Measurements from ENCODE around the gene STRA6. TPM values are rescaled to one million over a fixed set of nuclear protein-coding genes. Genes with fewer than 3 reads are reported as not detected.
A peak's percentile ranks its signal among the peaks of the same experiment; 100 is the strongest.

The STRA6 gene
- total RNA-seq, 1 donor from 2014 or later = not detected

DNA sequence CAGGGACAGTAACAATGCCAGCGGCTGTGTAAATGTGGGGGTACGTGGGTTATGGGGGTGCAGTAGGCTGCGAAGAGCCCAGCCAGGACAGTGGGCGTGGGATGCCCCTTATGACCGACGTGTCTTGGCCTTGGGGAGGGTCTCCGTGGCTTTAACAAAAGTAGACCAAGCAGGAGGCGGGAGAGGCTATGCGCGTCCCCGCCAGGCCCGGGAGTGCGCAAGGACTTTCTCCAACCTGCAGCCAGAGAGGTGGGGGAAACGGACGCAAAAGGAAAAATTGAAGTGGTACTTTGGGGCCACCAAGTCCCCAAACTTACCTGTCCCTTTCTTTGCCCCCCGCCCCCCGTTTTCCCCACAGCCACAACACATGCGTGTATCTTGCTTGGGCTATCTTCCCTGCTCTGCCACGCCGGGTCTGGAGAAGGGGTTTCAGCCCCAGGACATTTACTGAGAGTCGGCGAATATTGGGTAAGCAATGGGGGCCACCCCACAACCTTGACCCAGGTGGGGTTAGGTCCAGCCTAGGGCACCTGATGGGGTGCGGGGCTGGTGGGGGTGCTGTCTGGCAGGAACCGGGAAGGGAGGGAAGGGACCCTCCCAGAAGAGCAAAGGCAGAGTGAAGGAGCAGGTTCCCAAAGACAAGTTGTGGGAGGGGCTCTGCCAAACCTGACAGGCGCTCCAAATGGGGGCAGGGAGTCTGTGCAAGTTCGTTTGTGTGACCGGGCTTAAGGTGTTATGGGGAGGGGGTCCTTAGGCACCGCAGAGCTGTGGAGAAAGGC lies 71.5 kb downstream of the STRA6 start:
- Histone ChIP-seq H3K36me3 (no peaks in the 10 kb centered on the region), H3K9me3 (peaks cover 0 to 5% of the 10 kb centered on the region in 2 donors), H3K27ac (no peak overlapping the region), H3K27me3 (peaks cover 35% of the 10 kb centered on the region), H3K4me3 (no peak overlapping the region), H3K4me1 (peaks cover 3 to 20% of the 10 kb centered on the region in 2 donors)
- DNase-seq (ENCODE audit: low spot score in 2 of 2) = no peak
- intact Hi-C loops (cut with DNase I) = no loop called here
- TF ChIP-seq, protein P1, sequence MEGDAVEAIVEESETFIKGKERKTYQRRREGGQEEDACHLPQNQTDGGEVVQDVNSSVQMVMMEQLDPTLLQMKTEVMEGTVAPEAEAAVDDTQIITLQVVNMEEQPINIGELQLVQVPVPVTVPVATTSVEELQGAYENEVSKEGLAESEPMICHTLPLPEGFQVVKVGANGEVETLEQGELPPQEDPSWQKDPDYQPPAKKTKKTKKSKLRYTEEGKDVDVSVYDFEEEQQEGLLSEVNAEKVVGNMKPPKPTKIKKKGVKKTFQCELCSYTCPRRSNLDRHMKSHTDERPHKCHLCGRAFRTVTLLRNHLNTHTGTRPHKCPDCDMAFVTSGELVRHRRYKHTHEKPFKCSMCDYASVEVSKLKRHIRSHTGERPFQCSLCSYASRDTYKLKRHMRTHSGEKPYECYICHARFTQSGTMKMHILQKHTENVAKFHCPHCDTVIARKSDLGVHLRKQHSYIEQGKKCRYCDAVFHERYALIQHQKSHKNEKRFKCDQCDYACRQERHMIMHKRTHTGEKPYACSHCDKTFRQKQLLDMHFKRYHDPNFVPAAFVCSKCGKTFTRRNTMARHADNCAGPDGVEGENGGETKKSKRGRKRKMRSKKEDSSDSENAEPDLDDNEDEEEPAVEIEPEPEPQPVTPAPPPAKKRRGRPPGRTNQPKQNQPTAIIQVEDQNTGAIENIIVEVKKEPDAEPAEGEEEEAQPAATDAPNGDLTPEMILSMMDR (IDR thresholded peaks at IDR 0.05) = no peak

DNA sequence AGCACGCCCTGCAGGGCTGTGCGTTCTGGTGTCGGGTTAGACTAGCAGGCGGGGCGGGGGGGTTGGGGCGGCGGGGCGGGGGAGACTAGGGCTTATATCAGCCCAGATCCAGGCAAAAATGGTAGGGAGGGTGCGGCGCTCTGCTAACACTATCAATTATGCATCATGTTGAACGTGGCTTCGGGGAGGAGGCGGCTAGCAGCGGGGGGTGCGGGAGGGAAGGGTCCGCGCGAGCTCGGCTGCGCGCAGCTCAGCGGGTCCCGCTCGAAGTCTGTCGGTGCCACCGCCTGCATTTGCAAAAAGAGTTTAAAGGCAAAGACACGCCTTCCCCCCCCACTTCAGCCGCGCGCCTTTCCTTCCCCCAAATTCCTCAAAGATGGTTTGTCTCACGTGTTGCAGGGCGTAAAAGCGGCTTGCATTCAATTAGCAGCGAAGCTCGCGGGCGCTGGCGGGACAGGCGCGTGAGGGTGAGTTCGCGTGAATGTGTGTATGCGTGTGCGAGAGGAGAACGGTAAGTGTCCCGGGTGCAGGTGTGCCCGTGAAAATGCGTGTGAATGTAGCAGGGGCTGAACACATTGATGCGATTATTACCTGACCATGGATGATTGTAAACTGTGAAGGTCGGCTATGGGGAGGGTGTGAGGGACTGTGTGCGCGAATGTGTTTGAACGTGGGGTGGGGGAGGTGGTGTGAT lies 72.3 kb downstream of the STRA6 start, which contains the start of gene ISLR2:
Gene ISLR2, plus strand, starts transcription at position 432 of the 694 bp plus-strand sequence. CDS start 2,169 bp downstream, outside the sequence.
- DNase-seq (ENCODE audit: low spot score in 2 of 2) = no peak
- peaks cover 0 to 15% of the 10 kb centered on the region in 2 donors for H3K4me1 ChIP-seq
- H3K4me3 ChIP-seq = peak within 1 kb of the TSS; percentile 25 to 34
- H3K9me3 ChIP-seq = peaks cover 0 to 5% of the 10 kb centered on the region in 2 donors
- TF ChIP-seq, protein P1 (IDR thresholded peaks at IDR 0.05) = no peak
- no peak within 1 kb of the TSS for H3K27ac ChIP-seq
- no peaks in the 10 kb centered on the region for H3K36me3 ChIP-seq
- H3K27me3 ChIP-seq = peaks cover 35% of the 10 kb centered on the region
- intact Hi-C loops (cut with DNase I) = no loop called here

DNA sequence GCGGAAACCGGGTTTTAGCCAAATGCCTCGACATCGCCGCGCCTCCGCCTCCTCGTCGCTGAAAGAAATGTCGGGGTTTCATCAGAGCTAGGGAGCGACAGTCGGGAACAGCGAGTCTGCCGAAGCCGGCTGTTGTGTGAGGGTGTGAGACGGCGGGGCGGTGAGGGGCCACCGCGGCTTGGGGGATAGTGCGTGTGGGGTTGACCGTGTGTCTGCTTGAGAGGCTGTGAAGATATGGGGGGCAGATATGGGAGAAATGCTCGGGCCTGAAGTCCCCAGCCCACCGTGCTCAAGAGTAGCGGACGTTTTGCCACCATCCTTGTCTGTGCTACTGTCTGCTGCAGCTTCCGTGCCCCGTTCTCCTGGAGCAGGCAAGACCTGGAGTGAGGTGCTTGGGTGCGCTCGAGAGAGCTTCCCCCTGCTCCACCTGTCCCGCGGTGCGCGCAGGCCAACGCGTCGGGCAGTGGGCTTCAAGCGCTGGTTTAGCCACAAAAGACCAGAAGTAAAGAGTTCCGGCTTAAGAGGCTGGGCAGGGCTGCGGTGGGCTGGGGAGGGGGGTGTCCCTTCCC lies 72.9 kb downstream of the STRA6 start:
- no peak for DNase-seq (ENCODE audit: low spot score in 2 of 2)
- no peaks in the 10 kb centered on the region for H3K36me3 ChIP-seq
- H3K4me3 ChIP-seq = peak overlapping the region; percentile 25 to 34
- H3K27me3 ChIP-seq = peaks cover 35% of the 10 kb centered on the region
- peaks cover 0 to 5% of the 10 kb centered on the region in 2 donors for H3K9me3 ChIP-seq
- peaks cover 0 to 15% of the 10 kb centered on the region in 2 donors for H3K4me1 ChIP-seq
- H3K27ac ChIP-seq = no peak overlapping the region
- TF ChIP-seq, protein P1 (IDR thresholded peaks at IDR 0.05) = no peak
- intact Hi-C loops (cut with DNase I) = loop anchor here (5.0 to 10.0 kb wide), 4 partner anchors 77 to 1145 kb away; no protein-coding TSS in a partner anchor

Other genes with a start within 250 kb of the STRA6 start
- gene STOML1, start 210.5 kb downstream of the STRA6 start, total RNA-seq = 15.3 TPM
- gene PML, start 208.1 kb downstream of the STRA6 start, total RNA-seq = 227 TPM
- not detected for gene GOLGA6A, start 120.2 kb downstream of the STRA6 start, total RNA-seq
- 0.64 TPM for gene ISLR2, start 72.2 kb downstream of the STRA6 start, total RNA-seq
- 211 TPM for gene ISLR, start 29.1 kb downstream of the STRA6 start, total RNA-seq
- not detected for gene CCDC33, start 33.5 kb upstream of the STRA6 start, total RNA-seq
- gene CYP11A1, start 164.9 kb upstream of the STRA6 start, total RNA-seq = 62.4 TPM
- 5.5 TPM for gene SEMA7A, start 231.2 kb upstream of the STRA6 start, total RNA-seq